ENCODE results near the gene GPC5. TPM values are rescaled to one million over a fixed set of nuclear protein-coding genes. Genes with fewer than 3 reads are reported as not detected.

GPC5 gene
- total RNA-seq, 1 experiment from 2014 or later, result not detected

DNA sequence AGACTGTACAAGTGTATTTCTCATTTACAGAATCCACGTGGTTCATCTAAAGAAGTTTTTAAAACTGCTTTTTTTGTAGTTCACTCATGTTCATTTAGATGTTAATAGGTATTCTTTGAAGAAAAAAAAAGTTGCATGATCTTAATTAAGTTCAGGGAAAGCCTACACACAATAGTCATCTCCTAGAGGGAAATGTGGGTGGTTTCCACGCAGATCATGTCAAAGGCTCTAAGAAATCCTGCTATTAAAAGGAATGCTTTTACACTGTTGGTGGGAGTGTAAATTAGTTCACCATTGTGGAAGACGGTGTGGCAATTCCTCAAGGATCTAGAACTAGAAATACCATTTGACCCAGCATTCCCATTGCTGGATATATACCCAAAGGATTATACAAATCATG, 312.3 kb downstream of the GPC5 start:
- no peak for DNase-seq (ENCODE audit: low read depth)

DNA sequence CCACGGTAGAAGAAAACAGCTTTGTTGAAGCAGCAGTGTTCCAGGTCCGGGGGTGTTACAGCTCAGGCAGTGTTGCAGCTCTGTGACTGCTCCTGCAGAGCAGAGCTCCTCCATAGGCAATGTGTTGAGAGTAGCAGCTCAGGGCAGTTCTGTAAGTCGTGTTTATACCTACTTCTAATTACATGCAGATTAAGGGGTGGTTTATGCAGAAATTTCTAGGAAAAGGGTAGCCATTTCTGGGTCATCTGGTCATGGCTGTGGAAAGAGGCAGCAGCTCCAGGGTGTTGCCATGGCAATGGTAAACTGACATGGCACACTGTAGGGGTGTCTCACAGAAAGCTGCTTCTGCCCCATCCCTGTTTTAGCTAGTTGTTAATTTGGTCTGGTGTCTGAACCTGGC, 316.4 kb downstream of the GPC5 start:
- DNase-seq (ENCODE audit: low read depth), result no peak

DNA sequence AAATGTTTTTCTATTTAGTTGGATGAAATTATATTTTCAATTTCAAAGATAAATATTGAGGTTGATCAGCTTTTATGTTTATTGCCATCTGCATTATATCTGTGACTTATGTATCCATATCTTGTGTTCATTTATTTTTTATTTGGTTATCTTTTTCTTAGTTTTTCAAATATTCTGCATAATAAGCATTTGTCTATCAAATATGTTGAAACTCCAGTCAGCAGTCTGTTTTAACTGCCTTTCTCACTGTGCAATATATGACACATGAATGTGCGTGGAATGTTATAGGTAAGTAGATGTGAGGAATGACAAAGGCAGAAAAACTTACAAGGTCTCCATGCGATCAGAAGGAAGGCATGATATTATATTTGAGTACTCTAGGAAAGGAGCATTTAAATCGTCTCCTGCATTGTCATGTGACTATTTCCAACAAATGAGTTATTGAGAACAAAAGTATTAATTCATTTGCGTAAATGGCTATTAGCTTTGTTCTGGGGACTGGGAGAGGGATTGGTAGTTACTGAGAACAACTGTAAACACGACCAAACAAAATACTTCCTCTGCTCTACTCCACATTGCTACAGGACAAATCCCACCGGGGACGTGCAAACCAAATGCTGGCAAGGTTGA, 318.1 kb downstream of the GPC5 start:
- DNase-seq (ENCODE audit: low read depth), result no peak

DNA sequence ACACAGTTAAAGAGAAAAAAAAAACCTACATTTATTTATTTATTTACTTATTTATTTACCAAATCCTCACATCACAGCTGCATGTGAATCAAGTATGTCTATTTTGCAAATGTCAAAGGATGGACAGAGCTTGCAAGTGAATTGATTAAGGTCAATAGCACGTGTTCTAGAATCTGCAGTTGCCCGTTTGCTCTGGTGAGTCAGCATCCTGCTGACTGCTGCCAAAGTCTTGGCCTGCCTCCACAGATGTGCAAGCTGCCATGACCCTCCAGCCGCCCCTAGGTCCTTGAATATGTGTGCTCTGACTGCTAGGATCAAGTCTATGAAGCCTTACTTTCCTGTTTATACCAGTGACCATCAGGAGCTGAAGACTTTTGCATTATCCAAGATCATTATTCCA, 320.6 kb downstream of the GPC5 start:
- no peak for DNase-seq (ENCODE audit: low read depth)

DNA sequence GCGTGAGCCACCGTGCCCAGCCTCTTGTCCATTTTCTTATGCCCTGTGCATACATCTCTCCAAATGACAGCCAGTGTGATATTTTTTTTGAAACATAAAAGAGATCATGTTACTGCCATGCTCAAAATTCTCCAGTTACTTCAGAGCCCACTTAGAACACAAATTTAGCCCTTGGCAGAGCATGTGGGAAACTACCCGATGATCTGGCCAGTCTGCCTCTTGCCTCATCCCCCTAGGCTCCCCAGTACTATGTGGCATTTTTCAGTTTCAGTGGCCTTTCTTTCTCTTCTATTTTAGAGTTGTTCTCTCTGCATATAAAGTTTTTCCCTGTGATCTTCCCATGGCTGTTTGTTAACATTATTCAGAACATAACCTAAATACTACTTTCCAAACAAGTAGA, 323.0 kb downstream of the GPC5 start:
- no peak for DNase-seq (ENCODE audit: low read depth)

DNA sequence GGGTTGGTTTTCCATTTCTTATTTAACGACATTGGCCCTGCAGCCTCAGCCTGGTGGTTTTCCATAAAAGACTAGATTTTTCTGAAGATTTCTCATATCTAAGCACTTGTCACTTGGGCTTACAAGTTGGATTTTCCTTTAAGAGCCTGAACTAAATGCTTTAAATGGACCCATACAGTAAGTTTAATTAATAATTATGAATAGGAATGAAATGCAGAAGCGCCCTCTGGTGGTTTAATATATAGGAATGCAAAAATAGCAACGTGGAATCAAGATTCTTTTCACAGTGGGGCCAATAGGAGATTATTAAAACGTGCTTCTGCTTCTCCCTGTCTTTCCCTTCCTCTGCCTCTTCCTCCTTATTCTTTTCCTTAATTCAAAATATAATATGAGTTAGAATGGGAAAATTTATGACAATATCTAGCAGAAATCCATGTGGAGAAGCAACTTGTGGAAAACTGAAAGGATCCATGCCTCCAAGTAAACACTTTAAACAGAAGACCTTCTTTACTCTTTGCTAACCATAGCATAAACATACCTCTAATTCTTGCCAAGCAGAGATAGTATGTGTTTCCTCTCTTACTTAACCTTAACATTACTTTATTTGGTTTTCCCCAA, 324.0 kb downstream of the GPC5 start:
- DNase-seq (ENCODE audit: low read depth), result no peak

DNA sequence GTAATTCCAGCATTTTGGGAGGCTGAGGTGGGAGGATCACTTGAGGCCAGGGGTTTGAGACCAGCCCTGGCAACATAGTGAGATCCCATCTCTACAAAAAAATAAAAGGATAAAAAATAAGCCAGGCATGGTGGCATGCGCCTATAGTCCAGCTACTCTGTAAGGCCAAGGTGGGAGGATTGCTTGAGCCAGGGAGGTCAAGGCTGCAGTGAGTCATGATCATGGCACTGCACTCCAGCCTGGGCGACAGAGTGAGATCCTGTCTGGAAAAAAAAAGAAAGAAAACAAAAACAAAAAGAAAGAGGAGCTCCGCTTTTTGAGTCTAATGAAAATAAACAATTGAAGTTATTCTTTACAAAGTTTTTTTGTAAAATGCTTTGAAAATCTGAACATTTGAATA, 326.2 kb downstream of the GPC5 start:
- DNase-seq (ENCODE audit: low read depth), result no peak

DNA sequence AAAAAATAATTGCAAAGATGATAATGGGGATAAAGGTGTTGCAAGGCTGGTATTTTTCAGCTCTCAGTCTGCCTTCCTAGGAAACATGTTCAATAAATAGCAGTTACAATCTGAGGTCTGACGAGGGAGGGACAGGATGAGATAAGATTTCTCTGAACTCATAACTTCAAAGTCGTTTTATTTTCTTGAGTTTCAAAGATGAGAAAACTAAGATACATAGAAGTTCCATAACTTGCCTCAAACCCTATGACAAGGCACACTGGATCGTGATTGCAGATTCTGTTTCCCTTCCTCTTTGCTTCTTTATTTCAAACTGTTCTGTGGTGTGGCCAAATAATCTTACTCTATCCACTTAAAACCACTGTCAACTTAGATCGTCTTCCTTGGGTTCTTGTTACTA, 327.2 kb downstream of the GPC5 start:
- no peak for DNase-seq (ENCODE audit: low read depth)

DNA sequence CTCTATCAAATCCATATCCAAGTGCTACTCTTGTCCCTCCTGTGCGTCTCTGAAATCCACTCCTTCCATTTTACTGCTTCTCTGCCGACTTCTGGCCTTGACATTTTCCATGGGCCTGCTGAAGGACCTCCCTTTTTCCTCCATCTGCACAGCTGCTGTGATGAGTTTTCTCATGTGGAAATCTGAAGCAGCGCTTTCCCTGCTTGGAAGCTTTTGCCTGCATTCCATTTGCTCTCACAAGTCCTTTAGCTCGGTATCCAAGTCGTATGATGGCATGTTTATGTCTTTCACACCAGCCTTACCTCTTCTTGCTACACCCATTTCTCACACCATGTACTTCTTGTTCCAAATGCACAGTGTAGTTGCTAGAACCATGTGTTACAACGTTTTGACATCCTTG, 328.2 kb downstream of the GPC5 start:
- no peak for DNase-seq (ENCODE audit: low read depth)

DNA sequence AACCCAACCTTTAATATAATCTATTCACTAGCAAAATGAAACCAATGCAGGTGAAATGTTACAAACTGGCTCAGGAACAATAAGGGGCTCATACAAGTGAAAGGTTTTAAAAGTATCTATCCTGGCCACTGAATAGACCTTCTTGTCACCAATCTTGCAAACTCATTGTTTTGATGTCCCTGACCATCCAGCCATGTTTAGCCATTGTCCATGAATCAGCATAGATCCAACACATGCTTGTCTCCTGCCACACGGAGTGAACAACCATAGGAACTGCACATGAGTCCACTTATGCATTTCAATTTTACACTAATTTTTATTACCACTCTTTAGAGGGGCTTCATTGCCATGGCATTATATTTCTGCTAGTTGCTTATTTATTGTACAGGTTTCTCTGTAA, 331.4 kb downstream of the GPC5 start:
- DNase-seq (ENCODE audit: low read depth), result no peak

DNA sequence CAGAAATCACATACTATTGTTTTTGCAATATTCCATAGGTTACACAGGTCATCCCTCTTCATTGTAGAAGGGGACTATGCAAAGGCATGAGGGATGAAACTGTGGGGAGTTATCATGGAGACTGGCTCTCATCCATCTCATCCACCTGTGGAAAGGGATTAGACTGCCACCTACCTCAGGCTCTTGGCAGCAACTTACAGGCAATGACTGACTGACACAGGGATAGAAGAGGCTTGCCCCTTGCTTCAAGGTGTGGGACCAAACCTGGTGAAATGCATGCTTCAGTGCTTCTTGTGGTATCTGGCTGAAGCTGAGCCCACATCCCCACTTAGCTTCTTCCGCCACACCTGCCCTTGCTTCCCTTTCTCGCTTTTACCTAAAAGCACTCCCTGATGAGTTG, 341.3 kb downstream of the GPC5 start:
- no peak for DNase-seq (ENCODE audit: low read depth)

DNA sequence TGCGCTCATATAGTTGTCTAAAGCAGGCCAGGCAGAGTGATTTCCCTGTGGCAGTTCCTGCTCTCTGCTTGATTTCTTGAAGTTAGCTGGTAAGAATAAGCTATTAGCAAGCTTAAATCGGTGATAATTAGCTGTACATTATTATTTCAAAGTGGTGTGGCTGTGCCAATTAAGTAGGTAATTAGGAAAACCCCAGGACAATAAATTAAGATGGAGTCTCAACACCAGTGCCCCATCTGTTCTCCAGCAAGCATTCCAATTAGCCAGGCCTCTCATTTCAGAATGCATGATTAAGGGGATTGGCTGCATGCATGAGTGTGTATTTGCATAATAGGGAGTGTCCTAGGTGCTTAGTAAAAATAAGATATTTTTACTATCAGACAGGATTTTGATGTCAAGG, 342.3 kb downstream of the GPC5 start:
- no peak for DNase-seq (ENCODE audit: low read depth)

DNA sequence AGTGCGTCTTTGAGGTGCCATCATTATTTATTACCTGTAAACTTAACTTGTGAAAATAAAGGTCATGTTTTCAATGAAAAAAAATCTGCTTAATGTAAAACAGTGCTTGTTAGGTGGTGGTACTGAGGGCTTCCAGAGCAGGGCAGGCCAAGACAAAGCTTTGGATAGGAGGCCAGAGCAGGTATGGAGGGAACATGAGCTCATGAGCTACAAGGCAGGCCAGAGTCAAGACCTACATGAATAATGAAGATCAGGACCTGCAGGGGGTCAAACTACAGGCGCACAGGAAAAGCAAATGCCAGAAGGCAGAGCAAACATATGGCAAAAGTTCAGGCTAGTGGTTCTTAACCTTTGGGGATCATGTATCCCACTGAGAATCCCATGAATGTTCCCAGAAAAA, 343.5 kb downstream of the GPC5 start:
- no peak for DNase-seq (ENCODE audit: low read depth)

DNA sequence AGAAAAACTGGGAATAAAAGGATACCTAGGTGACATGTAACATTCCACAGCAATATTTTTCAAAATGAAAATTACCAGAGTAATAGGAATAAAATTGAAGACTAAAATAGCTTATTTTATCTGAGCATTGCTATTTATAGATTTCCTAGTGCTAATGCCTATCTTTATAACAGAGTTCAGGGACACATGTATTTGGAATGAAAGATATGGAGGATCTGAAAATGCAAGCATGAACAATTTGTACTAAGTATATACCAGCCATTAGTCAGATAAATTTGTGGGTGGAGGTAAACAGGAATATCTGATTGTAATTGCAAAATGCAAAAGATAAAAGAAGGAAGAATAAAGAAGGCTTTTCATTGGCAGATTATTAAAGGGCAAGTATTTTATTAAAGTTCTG, 345.9 kb downstream of the GPC5 start:
- DNase-seq (ENCODE audit: low read depth), result no peak

DNA sequence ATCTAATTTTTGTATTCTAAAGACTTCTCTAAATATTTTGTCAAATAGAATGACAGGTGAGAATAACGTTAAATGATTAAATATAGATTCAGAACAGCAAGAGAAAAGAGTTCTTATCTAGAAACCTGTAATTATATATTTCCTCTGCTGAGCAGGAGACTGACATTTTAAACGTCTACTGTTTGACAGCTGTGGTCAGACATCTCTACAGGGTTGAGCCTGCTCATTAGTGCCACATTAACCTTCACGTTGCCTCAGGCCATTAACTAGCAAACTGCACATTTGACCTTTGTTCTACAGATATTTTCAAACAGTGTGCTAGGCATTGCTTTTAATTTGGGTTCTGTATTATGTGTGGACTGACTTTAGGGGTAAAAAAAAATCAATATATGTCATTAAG, 347.5 kb downstream of the GPC5 start:
- no peak for DNase-seq (ENCODE audit: low read depth)

DNA sequence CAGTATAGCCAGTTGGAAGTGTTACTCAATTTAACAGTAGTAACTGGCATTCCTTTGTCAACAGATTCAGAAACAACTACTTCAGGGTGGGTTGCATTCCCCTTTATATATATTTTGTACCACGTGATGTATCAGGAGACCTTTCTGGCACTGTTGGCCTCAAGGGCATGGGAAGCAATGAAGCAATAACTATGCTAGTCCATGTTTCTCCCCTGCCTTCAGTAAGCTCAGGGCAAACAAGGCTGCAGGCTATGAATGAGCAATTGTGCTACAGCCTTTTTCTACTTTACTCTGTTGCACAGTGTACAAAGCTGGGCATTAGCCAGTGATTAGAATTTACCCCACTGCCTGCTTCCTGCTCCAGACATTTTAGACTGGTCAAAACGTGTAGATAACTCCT, 348.8 kb downstream of the GPC5 start:
- DNase-seq (ENCODE audit: low read depth), result no peak

DNA sequence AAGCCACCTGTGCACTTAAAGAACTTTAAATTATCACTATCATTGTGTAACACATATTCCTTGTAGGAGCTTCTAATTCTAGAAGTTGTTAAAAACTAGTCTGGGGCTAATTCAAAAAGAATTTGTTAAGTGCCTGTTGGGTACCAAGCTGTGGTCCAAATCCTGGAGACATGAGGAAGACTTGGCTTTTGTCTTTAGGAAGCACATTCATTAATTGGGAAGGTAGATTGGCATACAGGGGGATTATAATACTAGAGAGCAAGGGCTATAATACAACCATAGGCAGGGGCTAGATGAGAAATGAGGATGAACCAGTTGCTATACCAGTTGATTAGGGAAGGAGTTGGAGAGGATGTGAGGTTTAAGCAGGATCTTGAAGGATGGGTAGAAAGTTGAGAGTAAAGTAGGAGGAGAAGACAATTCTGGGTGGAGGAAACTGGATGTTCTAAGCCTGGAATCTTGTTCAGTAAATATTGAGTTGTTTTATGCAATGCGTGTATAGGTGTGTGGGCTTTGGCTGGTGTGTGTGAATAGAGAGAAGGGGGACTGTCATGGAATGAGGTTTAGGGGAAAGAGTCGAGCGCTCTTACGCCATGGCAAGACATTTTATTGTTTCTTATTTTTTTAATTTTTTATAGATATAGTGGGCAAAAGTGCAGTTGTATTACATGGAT, 350.1 kb downstream of the GPC5 start:
- DNase-seq (ENCODE audit: low read depth), result no peak

DNA sequence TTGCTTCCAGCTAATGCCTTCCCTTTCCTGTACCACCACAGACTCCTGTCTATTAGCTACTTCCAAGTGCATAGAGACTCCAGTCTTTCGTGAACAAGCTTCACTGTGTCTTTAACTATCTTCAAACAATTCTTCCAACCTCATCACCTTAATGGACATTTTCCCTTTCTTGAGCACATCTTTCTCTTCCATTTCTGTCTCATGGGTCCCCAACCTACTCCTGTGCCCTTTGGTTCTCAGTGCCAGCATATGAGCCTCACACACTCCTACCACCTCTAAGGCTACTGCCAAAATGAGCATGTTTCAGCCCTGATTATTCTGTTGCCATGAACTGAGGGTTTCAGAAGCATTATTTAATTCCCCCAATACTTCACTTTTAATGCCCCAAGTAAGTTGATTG, 360.3 kb downstream of the GPC5 start:
- DNase-seq (ENCODE audit: low read depth), result no peak

DNA sequence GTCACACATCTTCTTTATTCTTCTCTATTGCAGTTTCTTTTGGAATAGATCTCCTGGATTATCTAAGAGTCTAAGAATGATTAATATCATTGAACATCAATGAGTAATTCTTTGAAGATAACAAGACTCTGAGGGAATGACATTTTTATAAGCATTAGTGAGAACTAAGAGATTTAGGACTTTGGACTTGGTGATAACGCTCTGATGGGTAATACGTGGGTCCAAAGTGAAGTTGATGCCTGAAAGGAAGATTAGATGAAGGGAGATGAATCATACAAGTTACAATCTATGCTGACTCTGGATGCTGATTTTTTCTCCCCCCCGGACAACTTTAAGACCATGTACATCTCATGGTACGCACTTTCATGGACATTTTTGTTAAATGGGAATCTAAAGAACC, 364.5 kb downstream of the GPC5 start:
- no peak for DNase-seq (ENCODE audit: low read depth)

DNA sequence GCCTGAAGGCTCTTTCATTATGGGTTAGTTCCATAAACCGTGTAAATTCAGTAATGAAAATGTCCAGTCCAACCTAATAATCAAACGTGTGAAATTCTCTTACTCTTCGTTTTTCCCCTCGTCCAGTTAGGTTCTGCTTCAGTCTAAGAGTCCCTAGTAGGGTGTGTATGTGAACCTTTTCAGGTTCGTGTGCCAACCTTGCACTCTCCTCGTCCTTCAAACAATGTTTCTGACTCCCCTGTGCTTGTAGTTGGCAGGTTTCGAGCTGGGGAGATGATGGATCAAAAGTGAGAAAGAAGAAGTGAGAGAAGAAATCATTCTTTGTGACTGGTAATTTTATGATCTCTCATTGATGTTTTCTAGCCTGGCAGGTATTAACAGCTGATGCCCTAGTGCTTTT, 366.1 kb downstream of the GPC5 start:
- DNase-seq (ENCODE audit: low read depth), result no peak

DNA sequence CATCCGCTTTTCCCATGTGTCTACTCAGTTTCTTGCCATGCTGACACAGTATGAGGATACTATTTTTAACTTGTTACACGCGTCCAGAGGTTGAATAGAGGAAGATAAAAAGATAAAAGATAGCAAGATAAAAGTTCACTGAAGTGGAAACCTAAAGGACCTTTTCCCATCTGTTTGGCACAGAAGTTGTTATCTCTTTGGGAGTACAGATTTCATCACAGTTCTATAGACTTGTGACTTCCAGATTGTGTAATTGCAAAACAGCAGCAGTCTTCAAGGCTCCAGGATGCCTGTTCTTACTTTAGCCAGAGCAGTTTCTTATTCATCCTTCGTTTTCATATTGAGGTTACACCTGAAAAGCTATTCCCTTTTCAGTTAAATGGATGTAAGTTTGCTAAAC, 369.2 kb downstream of the GPC5 start:
- no peak for DNase-seq (ENCODE audit: low read depth)

DNA sequence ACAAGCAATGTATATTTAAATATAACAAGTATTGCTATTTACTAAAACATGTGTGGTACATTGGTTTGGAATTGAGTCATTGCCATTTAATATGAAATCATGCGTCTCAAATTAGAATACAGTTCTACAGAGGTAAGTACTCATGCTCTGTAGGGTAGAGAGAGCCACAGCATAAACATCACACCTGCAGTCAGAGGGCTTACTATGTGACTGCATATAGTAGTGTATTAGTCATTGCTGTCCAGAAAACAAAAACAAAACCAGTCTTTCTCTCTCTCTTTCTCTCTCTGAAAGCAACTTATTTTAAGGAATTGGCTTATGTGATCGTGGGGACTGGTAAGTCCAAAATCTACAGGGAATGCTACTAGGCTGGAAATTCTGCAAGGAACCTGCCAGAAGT, 370.3 kb downstream of the GPC5 start:
- DNase-seq (ENCODE audit: low read depth), result no peak

DNA sequence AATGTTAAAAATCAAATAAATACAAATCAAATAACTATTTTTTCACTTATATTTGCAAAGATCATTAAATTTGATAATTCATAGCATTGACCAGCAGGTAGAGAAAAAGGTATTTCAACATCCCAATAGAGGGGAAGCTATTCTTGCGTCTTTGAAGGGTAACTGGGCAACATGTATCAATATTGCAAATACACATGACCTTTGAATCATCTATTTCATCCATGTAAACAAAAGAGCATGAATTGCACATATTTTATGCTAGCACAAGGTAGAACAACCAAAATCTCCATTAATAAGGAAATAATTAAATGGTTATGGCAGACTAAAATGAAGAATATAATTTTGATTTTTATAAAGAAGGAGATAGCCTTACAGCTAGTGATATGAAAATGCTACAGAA, 372.8 kb downstream of the GPC5 start:
- no peak for DNase-seq (ENCODE audit: low read depth)
